IMR-90 (cell line): ENCODE results near the gene UQCRC2. TPM values are rescaled to one million over a fixed set of nuclear protein-coding genes. Genes with fewer than 3 reads are reported as not detected.

Experiments
- USF2 ChIP-seq: fragments of 150-350 bp; IDR thresholded peaks from 2 replicates; pipeline ENCODE4 v1.6.1; 2017; ENCODE audit warnings: mild to moderate bottlenecking, antibody characterized with exemption, low read length, low read depth
- polyA plus RNA-seq, 3 experiments: library from polyadenylated mRNA; depleted of rRNA; stranded (reverse); fragments of >200 nt; gene quantifications; 2 replicates each; pipeline ENCODE4 v1.2.3, GENCODE V29; 2012; ENCODE audit warnings: low replicate concordance in 1 of 3
- total RNA-seq: library from RNA; depleted of rRNA; stranded (reverse); fragments of >200 nt; gene quantifications from 2 replicates; pipeline ENCODE4 v1.2.3, GENCODE V29; 2012

UQCRC2 gene
- total and polyA plus RNA-seq, 2 of the 4 experiments (the other 2 are of a cell fraction): 191 to 284 TPM

- no peak for TF ChIP-seq USF2
These were observed 54.5 kb downstream of the UQCRC2 start, which contains the start of gene MOSMO (continued) for GRCh38 chr16:22007509-22008214.
